Stimulated activated CD8-positive, alpha-beta memory T cell treated with anti-CD3 and anti-CD28 coated beads, Interleukin-4, amount 100 ng/mL, for 1 hour (primary cell): ENCODE data around the gene REM2.
A peak's percentile ranks its signal among the peaks of the same experiment; 100 is the strongest.

Experiments used
- DNase-seq, 2 donors: peaks; one replicate each; pipeline ENCODE4 v3.0.0-alpha.2; 2020; ENCODE audit warnings: low read depth in 2 of 2, low spot score in 1 of 2

The REM2 gene

DNA sequence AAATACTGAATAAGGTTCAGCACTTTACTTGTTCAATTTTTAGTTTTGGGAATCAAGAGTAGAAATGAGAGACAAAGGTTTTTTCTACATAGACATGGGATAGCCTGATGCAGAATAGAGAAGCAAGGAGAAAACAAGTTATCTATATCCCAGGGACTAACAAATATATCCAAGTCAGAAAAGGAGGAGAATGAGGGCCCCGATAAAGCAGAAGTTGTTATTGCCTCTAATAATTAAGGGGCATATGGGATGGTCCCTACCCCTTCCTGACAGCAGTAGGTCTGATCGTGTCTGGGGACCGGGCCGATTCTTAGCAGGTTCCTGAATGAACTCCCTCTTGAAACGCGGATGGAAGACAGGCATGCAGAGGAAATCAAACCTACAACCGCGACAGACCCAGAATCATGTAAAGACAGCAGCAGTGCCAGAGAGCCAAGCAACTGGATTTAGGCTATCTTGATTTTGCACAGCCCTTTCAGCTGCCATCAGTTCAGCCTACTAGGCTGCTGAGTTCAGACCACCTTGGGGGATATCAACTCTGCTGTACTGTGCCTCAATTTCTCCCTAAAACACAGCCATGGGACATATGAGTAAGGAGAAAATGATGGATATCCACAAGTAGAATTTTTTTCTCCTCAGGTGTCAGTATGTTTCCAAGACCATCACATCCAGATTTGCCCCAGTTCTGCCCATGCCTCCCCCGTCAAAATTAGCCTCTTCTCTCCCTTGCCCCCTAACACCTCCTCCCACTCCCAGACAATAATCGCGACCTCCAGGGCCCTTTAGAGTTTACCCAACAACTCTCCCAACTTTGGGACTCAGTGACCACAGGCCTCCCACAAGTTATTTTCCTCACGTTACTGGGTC lies 45.4 kb downstream of the REM2 start:
- DNase-seq: no peak

DNA sequence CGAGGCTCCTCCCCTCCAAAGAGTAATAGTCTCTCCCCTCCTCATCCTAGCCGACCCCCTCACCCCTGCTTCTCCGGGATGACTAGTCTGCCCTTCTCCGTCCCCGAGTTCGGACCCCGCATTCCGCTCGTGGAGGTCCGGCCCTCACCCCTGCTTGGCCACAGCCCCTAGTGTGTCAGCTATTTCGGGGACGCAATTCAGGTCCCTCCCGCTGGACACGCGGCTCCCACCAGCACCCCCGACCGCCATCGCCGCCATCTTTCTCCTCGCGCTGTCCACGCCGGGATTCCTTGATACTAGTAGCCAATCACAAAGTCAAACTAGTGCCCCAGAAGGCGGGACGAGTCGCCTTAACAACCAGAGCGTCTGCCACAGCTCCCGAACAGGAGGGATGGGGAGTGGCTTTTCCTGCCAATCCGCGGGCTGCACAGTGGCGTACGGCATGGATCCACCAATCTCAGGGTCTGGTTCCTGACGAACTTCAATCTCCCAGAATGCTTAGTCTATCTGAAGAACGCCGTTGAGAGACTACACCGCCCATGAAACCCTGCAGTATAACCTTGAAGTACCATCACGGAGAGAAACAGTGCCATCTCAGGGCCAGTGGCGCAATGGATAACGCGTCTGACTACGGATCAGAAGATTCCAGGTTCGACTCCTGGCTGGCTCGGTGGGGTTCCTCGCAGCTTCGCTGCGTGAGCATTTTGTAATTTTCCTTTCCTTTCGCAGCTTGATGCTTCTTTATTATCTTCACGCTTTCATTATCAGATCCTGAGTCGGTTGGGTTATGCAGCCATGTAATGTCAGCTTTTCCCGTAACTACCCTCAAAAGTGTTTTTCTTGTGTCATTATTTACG lies 46.3 kb downstream of the REM2 start, which contains the start of gene PRMT5:
PRMT5 (minus strand) TSS at position 273 of the 857 bp plus-strand sequence; CDS start at position 258, 15 bp downstream.
- peak; percentile 90 to 94 for DNase-seq

DNA sequence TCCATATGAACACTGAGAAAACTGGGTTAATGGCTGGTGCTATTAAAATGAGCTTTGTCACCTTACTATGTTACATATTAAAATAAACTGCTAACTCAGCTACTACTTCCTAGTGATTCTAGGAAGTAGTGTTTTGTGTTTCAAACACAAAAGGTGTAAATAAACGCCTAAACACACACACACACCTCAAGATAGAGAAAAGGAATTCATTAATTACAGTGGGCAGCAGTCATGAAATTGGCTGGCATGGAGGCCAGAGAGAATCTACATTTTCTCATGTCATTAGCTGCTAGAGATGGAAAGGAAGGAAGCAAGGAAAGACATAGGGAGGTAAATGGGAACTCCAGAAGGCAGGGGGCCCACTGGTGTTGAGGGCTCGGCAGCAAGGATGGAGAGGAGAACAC lies 46.9 kb downstream of the REM2 start:
- DNase-seq: no peak

DNA sequence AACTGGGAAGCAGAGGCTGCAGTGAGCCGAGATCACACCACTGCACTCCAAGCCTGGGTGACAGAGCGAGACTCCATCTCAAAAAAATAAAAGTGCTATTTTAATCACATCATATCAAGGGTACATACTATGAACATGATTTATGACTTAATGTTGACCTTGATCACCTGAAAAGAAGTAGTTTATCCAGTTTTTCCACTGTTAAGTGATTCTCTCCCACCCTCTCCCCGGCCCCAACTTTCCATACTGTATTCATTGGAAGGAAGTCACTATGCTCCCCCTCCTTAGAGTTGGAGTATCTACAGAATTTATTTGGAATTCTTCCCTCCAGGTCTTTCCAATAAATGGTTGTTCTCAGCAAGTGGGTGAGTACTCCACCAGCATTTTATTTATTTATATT lies 49.1 kb downstream of the REM2 start:
- no peak for DNase-seq

DNA sequence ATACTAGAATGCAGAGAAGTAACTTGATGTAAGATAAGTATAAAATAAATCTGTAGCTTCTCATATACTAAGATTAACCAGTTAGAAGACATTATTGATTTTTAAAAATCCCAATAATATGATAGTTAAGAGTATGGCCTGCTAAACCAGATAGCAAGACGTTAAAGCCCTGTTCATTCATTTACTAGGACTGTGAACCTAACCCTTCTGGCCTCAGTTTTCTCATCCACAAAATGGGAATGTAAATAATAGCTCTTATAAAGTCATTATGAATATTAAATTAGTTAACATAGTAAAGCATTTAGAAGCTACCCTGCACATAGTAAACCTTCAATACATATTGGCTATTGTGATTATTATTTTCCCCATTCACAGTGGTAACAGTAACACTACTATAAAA lies 52.1 kb downstream of the REM2 start:
- no peak for DNase-seq
